ENCODE results near the gene CLSTN3. TPM values are rescaled to one million over a fixed set of nuclear protein-coding genes. Genes with fewer than 3 reads are reported as not detected.

Gene CLSTN3
- total and polyA plus RNA-seq, 2 donors (not counting 1 experiment from before 2014, with no cell fraction given), result 11.9 to 23.5 TPM

- Histone ChIP-seq H3K27me3 (ENCODE audit: control insufficient read depth, insufficient read depth, low read length) (no peaks in the 10 kb centered on the region), H4K20me1 (ENCODE audit: control insufficient read depth, extremely low read depth, insufficient read depth, low read length) (no peaks in the 10 kb centered on the region), H3K4me2 (ENCODE audit: extremely low read depth, insufficient read depth, low read length) (no peak overlapping the region), H3K79me2 (ENCODE audit: control insufficient read depth, insufficient read depth, low read length) (no peaks in the 10 kb centered on the region), H3K27ac (ENCODE audit: insufficient read depth, low read length) (no peak overlapping the region), H2AFZ (ENCODE audit: low read length) (no peak overlapping the region), H3K4me1 (ENCODE audit: control insufficient read depth, extremely low read depth, insufficient read depth, low read length) (no peaks in the 10 kb centered on the region), H3K9me3 (ENCODE audit: control insufficient read depth, insufficient read depth, low read depth, low read length) (no peaks in the 10 kb centered on the region), H3K36me3 (ENCODE audit: control insufficient read depth, insufficient read depth, low read length) (peaks cover 5% of the 10 kb centered on the region), H3K9ac (ENCODE audit: insufficient read depth, low read length) (no peak overlapping the region), H3K4me3 (replicated peaks in 1 of 4; ENCODE audit: control extremely low read depth in 1 of 4, insufficient read depth in 1 of 4, low read depth in 3 of 4, low read length in 4 of 4) (no peak overlapping the region)
- TF ChIP-seq CTCF (conservative IDR thresholded peaks at IDR 0.05 in 1 of 2, IDR thresholded peaks at IDR 0.05 in 1 of 2; ENCODE audit: low read depth in 1 of 2, low read length in 2 of 2), result no peak
- TF ChIP-seq EZH2 (IDR thresholded peaks at IDR 0.05; ENCODE audit: low read length, missing control alignments), result no peak
- DNase-seq (ENCODE audit: low read depth in 2 of 2), result no peak
Observed at GRCh38 chr12:7136071-7136470, 5.9 kb downstream of the CLSTN3 start.

DNA sequence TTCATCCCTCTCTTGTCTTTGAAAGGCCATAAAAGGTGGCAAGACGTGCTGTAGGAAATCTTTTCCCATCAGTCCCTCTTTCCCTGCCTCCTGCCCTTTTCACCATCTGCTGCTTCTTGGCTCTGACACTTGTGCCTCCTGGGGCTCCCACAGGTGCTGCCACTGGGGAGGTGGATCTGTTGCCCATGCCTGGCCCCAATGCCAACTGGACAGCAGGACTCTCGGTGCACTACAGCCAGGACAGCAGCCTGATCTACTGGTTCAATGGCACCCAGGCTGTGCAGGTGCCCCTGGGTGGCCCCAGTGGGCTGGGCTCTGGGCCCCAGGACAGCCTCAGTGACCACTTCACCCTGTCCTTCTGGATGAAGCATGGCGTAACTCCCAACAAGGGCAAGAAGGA lies 6.5 kb downstream of the CLSTN3 start:
- no peak for DNase-seq (ENCODE audit: low read depth in 2 of 2)
- Histone ChIP-seq H3K27ac (ENCODE audit: insufficient read depth, low read length) (no peak overlapping the region), H3K79me2 (ENCODE audit: control insufficient read depth, insufficient read depth, low read length) (no peaks in the 10 kb centered on the region), H2AFZ (ENCODE audit: low read length) (no peak overlapping the region), H3K4me2 (ENCODE audit: extremely low read depth, insufficient read depth, low read length) (no peak overlapping the region), H3K9me3 (ENCODE audit: control insufficient read depth, insufficient read depth, low read depth, low read length) (no peaks in the 10 kb centered on the region), H3K9ac (ENCODE audit: insufficient read depth, low read length) (no peak overlapping the region), H3K36me3 (ENCODE audit: control insufficient read depth, insufficient read depth, low read length) (peaks cover 5% of the 10 kb centered on the region), H3K4me3 (replicated peaks in 1 of 4; ENCODE audit: control extremely low read depth in 1 of 4, insufficient read depth in 1 of 4, low read depth in 3 of 4, low read length in 4 of 4) (no peak overlapping the region), H3K4me1 (ENCODE audit: control insufficient read depth, extremely low read depth, insufficient read depth, low read length) (no peaks in the 10 kb centered on the region), H3K27me3 (ENCODE audit: control insufficient read depth, insufficient read depth, low read length) (no peaks in the 10 kb centered on the region), H4K20me1 (ENCODE audit: control insufficient read depth, extremely low read depth, insufficient read depth, low read length) (no peaks in the 10 kb centered on the region)
- TF ChIP-seq EZH2 (IDR thresholded peaks at IDR 0.05; ENCODE audit: low read length, missing control alignments), result no peak
- no peak for TF ChIP-seq CTCF (conservative IDR thresholded peaks at IDR 0.05 in 1 of 2, IDR thresholded peaks at IDR 0.05 in 1 of 2; ENCODE audit: low read depth in 1 of 2, low read length in 2 of 2)

DNA sequence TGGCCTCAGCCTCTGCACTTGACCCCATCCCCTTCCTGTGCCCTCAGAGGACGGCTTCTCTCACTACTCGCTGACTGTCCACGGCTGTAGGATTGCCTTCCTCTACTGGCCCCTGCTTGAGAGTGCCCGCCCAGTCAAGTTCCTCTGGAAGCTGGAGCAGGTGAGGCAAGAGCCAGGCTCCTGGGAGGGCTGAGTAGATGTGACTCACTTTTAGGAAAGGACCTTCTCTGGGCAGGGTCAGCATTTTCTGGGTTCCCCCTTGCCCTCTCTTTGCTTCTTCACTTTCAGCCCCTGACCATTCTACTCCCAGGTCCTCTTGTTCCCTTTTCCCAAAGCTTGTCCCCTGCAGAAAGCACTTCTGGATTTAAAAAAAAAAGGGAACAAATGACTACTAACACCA lies 7.7 kb downstream of the CLSTN3 start:
- no peak for TF ChIP-seq EZH2 (IDR thresholded peaks at IDR 0.05; ENCODE audit: low read length, missing control alignments)
- no peak for TF ChIP-seq CTCF (conservative IDR thresholded peaks at IDR 0.05 in 1 of 2, IDR thresholded peaks at IDR 0.05 in 1 of 2; ENCODE audit: low read depth in 1 of 2, low read length in 2 of 2)
- Histone ChIP-seq H3K4me1 (ENCODE audit: control insufficient read depth, extremely low read depth, insufficient read depth, low read length) (no peaks in the 10 kb centered on the region), H3K9ac (ENCODE audit: insufficient read depth, low read length) (no peak overlapping the region), H3K4me3 (replicated peaks in 1 of 4; ENCODE audit: control extremely low read depth in 1 of 4, insufficient read depth in 1 of 4, low read depth in 3 of 4, low read length in 4 of 4) (no peak overlapping the region), H3K9me3 (ENCODE audit: control insufficient read depth, insufficient read depth, low read depth, low read length) (no peaks in the 10 kb centered on the region), H3K27me3 (ENCODE audit: control insufficient read depth, insufficient read depth, low read length) (no peaks in the 10 kb centered on the region), H3K27ac (ENCODE audit: insufficient read depth, low read length) (no peak overlapping the region), H3K79me2 (ENCODE audit: control insufficient read depth, insufficient read depth, low read length) (no peaks in the 10 kb centered on the region), H2AFZ (ENCODE audit: low read length) (no peak overlapping the region), H3K36me3 (ENCODE audit: control insufficient read depth, insufficient read depth, low read length) (peaks cover 7% of the 10 kb centered on the region), H4K20me1 (ENCODE audit: control insufficient read depth, extremely low read depth, insufficient read depth, low read length) (no peaks in the 10 kb centered on the region), H3K4me2 (ENCODE audit: extremely low read depth, insufficient read depth, low read length) (no peak overlapping the region)
- no peak for DNase-seq (ENCODE audit: low read depth in 2 of 2)
